ENCODE measurements around the gene C17orf114.
"Not testable (repeated sequence)": the region's sequence is repeated elsewhere in the genome, so short reads cannot be mapped to it uniquely, and the experiment has no call there.

C17orf114 gene

GRCh38 chr17:4833178-4833940 lies 31.2 kb upstream of the C17orf114 start, which contains the start of gene MINK1:
MINK1 (plus strand) TSS chr17:4833340; CDS start chr17:4833584, 244 bp downstream.
- H3K27me3 ChIP-seq: no peaks in the 10 kb centered on the region
- peak within 1 kb of the TSS; percentile 89 for H3K27ac ChIP-seq
- peak; percentile 99 for DNase-seq (ENCODE audit: low spot score)
- H3K36me3 ChIP-seq (replicated peaks; ENCODE audit: insufficient read depth, low read depth): no peaks in the 10 kb centered on the region
- H4K20me1 ChIP-seq (ENCODE audit: insufficient read depth, poor library complexity, severe bottlenecking): peaks cover 21% of the 10 kb centered on the region
- H3K4me3 ChIP-seq: peak within 1 kb of the TSS; percentile 78
- peaks cover 16% of the 10 kb centered on the region for H3K4me1 ChIP-seq (ENCODE audit: insufficient read depth)
- peaks cover 41% of the 10 kb centered on the region for H3K79me2 ChIP-seq
- no peaks in the 10 kb centered on the region for H3K9me2 ChIP-seq (replicated peaks; ENCODE audit: insufficient read depth)
- H2AFZ ChIP-seq: peak within 1 kb of the TSS; percentile 48
- TF ChIP-seq EZH2 (IDR thresholded peaks at IDR 0.05; ENCODE audit: borderline replicate concordance) (no peak), EZH2phosphoT487 (IDR thresholded peaks at IDR 0.05; ENCODE audit: low read depth, severe bottlenecking, unreplicated experiment) (no peak), CTCF (IDR thresholded peaks at IDR 0.05; ENCODE audit: poor library complexity) (no peak)
- H3K4me2 ChIP-seq: peak within 1 kb of the TSS; percentile 86
- WGBS (ENCODE audit: low lambda C conversion rate, missing lambda C conversion rate): 1% methylated on average over 50 of the region's 91 CpGs
- no peaks in the 10 kb centered on the region for H3K9me3 ChIP-seq (ENCODE audit: low read depth)

GRCh38 chr17:4832829-4833177 lies 30.7 kb upstream of the C17orf114 start:
- peak overlapping the region; percentile 19 for H3K4me3 ChIP-seq
- peak overlapping the region; percentile 83 for H3K27ac ChIP-seq
- WGBS (ENCODE audit: low lambda C conversion rate, missing lambda C conversion rate): 0% methylated on average over 11 of the region's 17 CpGs

GRCh38 chr17:4827399-4827798 lies 25.3 kb upstream of the C17orf114 start:
- no peak overlapping the region for H3K27ac ChIP-seq
- H3K4me1 ChIP-seq (ENCODE audit: insufficient read depth): no peaks in the 10 kb centered on the region

More at GRCh38 chr17:4832829-4833177, 30.7 kb upstream of the C17orf114 start:
- not testable (repeated sequence) for H2AFZ ChIP-seq; H3K9me3 ChIP-seq (ENCODE audit: low read depth); DNase-seq (ENCODE audit: low spot score); H3K27me3 ChIP-seq; H3K36me3 ChIP-seq (replicated peaks; ENCODE audit: insufficient read depth, low read depth); H3K9me2 ChIP-seq (replicated peaks; ENCODE audit: insufficient read depth)
- Histone ChIP-seq H3K79me2 (peaks cover 35% of the 10 kb centered on the region), H3K4me2 (peak overlapping the region; percentile 68), H3K4me1 (ENCODE audit: insufficient read depth) (peaks cover 14% of the 10 kb centered on the region), H4K20me1 (ENCODE audit: insufficient read depth, poor library complexity, severe bottlenecking) (peaks cover 21% of the 10 kb centered on the region)

More at GRCh38 chr17:4827399-4827798, 25.3 kb upstream of the C17orf114 start:
- Histone ChIP-seq H3K9me2 (replicated peaks; ENCODE audit: insufficient read depth) (no peaks in the 10 kb centered on the region), H3K27me3 (no peaks in the 10 kb centered on the region), H4K20me1 (ENCODE audit: insufficient read depth, poor library complexity, severe bottlenecking) (no peaks in the 10 kb centered on the region), H3K36me3 (replicated peaks; ENCODE audit: insufficient read depth, low read depth) (no peaks in the 10 kb centered on the region), H3K4me3 (no peak overlapping the region), H3K79me2 (no peaks in the 10 kb centered on the region), H3K4me2 (no peak overlapping the region), H3K9me3 (ENCODE audit: low read depth) (no peaks in the 10 kb centered on the region), H2AFZ (no peak overlapping the region)
- 64% methylated on average over 8 of the region's 8 CpGs for WGBS (ENCODE audit: low lambda C conversion rate, missing lambda C conversion rate)
- TF ChIP-seq EZH2 (IDR thresholded peaks at IDR 0.05; ENCODE audit: borderline replicate concordance) (no peak), CTCF (IDR thresholded peaks at IDR 0.05; ENCODE audit: poor library complexity) (no peak), EZH2phosphoT487 (IDR thresholded peaks at IDR 0.05; ENCODE audit: low read depth, severe bottlenecking, unreplicated experiment) (no peak)
- DNase-seq (ENCODE audit: low spot score): no peak
